Endothelial cell (in vitro differentiated cells): ENCODE results near the gene CDK14. TPM values are rescaled to one million over a fixed set of nuclear protein-coding genes. Genes with fewer than 3 reads are reported as not detected.

Source experiments
- DNase-seq: peaks from one replicate; pipeline ENCODE4 v3.0.0; 2021; ENCODE audit warnings: low spot score
- H3K27ac Mint-ChIP-seq: one replicate; pipeline ENCODE4 v1.8.0; 2021; ENCODE audit warnings: mixed read lengths, inconsistent platforms; ENCODE audit not compliant: unreplicated experiment
- H3K27me3 Mint-ChIP-seq: one replicate; pipeline ENCODE4 v1.8.0; 2021; ENCODE audit warnings: mild to moderate bottlenecking, moderate library complexity, mixed read lengths, inconsistent platforms; ENCODE audit not compliant: unreplicated experiment
- H3K36me3 Mint-ChIP-seq: one replicate; pipeline ENCODE4 v1.8.0; 2021; ENCODE audit warnings: mild to moderate bottlenecking, low read depth, mixed read lengths, inconsistent platforms; ENCODE audit not compliant: unreplicated experiment
- H3K4me1 Mint-ChIP-seq: one replicate; pipeline ENCODE4 v1.8.0; 2021; ENCODE audit warnings: mild to moderate bottlenecking, mixed read lengths, inconsistent platforms; ENCODE audit not compliant: unreplicated experiment
- H3K4me3 Mint-ChIP-seq: one replicate; pipeline ENCODE4 v1.8.0; 2021; ENCODE audit warnings: mild to moderate bottlenecking, mixed read lengths, inconsistent platforms; ENCODE audit not compliant: unreplicated experiment
- H3K9me3 Mint-ChIP-seq: one replicate; pipeline ENCODE4 v1.8.0; 2021; ENCODE audit warnings: mixed read lengths, inconsistent platforms; ENCODE audit not compliant: unreplicated experiment
- total RNA-seq: library from RNA; stranded (reverse); fragmentation: NEBNext Ultra II Directional; extraction: Animal tissue kit (Norgen Biotek cat#: 25700); gene quantifications from one replicate; pipeline ENCODE4 v1.2.1, GENCODE V29; 2021; ENCODE audit not compliant: unreplicated experiment
- TF ChIP-seq, protein P1 (sequence below): fragments of 200-600 bp; sonication (generic); IDR thresholded peaks from one replicate; pipeline ENCODE4 v1.5.0; 2021; ENCODE audit warnings: antibody characterized with exemption; ENCODE audit not compliant: unreplicated experiment

The CDK14 gene
- total RNA-seq, 1 donor from 2014 or later = 30.2 TPM

DNA sequence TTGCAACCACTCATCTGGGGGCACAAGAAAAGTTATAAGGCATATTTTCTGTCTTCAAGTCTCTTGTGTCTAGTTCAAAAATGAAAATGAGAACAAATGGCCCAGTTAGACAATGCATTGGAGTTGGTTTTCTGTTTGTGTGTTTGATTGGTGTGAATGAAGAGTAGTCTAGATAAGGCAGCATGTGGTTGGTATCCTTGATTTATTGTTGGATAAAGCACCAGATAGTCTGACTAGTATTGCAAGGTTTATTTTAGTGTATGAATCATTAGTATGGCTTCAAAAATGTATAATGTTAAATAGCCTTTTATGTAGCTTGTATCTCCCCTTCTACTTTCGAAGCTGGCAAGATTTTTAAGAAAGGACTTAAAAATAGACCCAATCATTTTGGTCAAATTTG is 237.3 kb downstream of the CDK14 start:
- H3K4me3 Mint-ChIP-seq = no peak overlapping the region
- H3K4me1 Mint-ChIP-seq = peaks cover 7% of the 10 kb centered on the region
- H3K9me3 Mint-ChIP-seq = peaks cover 4% of the 10 kb centered on the region
- no peak for DNase-seq
- no peak overlapping the region for H3K27ac Mint-ChIP-seq
- peaks cover 18% of the 10 kb centered on the region for H3K36me3 Mint-ChIP-seq
- peaks cover 2% of the 10 kb centered on the region for H3K27me3 Mint-ChIP-seq
- TF ChIP-seq, protein P1, sequence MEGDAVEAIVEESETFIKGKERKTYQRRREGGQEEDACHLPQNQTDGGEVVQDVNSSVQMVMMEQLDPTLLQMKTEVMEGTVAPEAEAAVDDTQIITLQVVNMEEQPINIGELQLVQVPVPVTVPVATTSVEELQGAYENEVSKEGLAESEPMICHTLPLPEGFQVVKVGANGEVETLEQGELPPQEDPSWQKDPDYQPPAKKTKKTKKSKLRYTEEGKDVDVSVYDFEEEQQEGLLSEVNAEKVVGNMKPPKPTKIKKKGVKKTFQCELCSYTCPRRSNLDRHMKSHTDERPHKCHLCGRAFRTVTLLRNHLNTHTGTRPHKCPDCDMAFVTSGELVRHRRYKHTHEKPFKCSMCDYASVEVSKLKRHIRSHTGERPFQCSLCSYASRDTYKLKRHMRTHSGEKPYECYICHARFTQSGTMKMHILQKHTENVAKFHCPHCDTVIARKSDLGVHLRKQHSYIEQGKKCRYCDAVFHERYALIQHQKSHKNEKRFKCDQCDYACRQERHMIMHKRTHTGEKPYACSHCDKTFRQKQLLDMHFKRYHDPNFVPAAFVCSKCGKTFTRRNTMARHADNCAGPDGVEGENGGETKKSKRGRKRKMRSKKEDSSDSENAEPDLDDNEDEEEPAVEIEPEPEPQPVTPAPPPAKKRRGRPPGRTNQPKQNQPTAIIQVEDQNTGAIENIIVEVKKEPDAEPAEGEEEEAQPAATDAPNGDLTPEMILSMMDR = no peak

DNA sequence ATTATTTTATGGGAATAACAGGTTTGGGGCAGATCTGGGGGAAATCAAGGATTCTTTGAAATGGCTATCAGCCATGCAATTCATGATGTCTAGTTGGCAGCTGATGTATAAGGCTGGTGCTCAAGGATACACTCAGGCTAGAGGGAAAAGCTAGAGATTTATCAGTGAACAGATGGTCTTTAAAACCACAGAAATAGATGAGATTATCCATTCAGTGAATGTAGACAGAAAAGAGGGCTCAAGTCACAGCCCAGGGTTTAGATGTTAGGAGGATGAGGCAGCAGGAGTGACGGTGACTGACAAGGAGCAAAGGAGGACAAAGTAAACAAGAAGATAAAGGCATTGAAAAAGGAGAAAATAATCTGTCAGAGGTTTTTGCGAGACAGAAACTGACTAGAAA is 238.7 kb downstream of the CDK14 start:
- Mint-ChIP-seq H3K4me3 (no peak overlapping the region), H3K27me3 (peaks cover 2% of the 10 kb centered on the region), H3K36me3 (peaks cover 18% of the 10 kb centered on the region), H3K27ac (no peak overlapping the region), H3K4me1 (peaks cover 7% of the 10 kb centered on the region), H3K9me3 (peaks cover 4% of the 10 kb centered on the region)
- TF ChIP-seq, protein P1 = no peak
- DNase-seq = no peak

DNA sequence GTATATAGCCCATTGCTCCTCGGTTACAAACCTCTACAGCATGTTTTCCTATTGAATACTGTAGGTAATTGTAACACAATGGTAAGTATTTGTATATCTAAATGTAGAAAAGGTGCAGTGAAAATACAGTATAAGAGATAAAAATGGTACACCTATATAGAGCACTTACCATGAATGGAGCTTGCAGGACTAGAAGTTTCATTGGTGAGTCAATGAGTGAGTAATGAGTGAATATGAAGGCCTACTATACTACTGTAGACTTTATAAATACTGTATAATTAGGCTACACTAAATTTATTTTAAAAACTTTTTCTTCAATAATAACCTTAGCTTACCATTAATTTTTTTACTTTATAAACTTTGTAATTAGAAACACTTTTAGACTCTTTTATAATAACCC is 239.7 kb downstream of the CDK14 start:
- DNase-seq = no peak
- Mint-ChIP-seq H3K36me3 (peaks cover 13% of the 10 kb centered on the region), H3K27ac (no peak overlapping the region), H3K9me3 (no peaks in the 10 kb centered on the region), H3K27me3 (peaks cover 2% of the 10 kb centered on the region), H3K4me1 (peaks cover 7% of the 10 kb centered on the region), H3K4me3 (no peak overlapping the region)
- TF ChIP-seq, protein P1 = no peak

DNA sequence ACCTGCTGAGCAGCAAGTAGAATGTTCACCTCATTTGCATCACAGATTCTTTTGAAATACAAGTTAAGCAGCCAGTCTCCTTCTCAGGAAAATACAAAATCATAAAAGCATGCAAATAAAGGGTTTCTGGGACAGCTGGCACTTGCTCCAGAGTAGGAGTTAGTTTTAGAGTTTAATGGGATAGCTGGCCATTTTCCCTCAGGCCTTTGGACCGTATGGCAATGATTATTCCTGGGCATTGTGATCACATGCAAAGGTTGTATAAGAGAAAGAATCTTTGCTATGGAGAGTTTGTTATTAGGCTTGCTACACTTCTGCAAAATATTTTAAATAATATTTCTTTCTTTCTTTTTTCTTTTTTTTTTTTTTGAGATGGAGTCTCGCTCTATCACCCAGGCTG is 240.8 kb downstream of the CDK14 start:
- TF ChIP-seq, protein P1 = no peak
- H3K27ac Mint-ChIP-seq = no peak overlapping the region
- no peak overlapping the region for H3K4me3 Mint-ChIP-seq
- no peaks in the 10 kb centered on the region for H3K9me3 Mint-ChIP-seq
- peaks cover 7% of the 10 kb centered on the region for H3K4me1 Mint-ChIP-seq
- H3K36me3 Mint-ChIP-seq = peaks cover 13% of the 10 kb centered on the region
- no peak for DNase-seq
- no peaks in the 10 kb centered on the region for H3K27me3 Mint-ChIP-seq

DNA sequence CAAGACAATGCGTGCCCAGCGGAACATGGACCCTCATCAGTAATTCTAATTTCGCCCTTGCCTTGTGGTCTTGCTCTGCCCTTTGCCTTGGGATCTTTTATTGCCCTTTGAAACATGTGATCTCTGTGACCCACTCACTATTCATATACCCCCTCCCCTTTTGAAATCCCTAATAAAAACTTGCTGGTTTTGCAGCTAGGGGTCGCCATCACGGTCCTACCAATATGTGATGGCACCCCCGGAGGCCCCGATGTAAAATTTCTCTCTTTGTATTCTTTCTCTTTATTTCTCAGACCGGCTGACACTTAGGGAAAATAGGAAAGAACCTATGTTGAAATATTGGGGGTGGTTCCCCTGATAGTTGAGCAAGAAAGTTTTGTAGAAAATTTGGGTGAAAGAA is 242.7 kb downstream of the CDK14 start:
- Mint-ChIP-seq H3K27ac (no peak overlapping the region), H3K9me3 (no peaks in the 10 kb centered on the region), H3K27me3 (no peaks in the 10 kb centered on the region)

More for the DNA sequence above, 242.7 kb downstream of the CDK14 start:
- TF ChIP-seq, protein P1 = no peak
- peaks cover 13% of the 10 kb centered on the region for H3K36me3 Mint-ChIP-seq
- no peak for DNase-seq
- H3K4me3 Mint-ChIP-seq = peak overlapping the region; percentile 32
- peaks cover 7% of the 10 kb centered on the region for H3K4me1 Mint-ChIP-seq
